ENCODE measurements around the gene IRF7.

The IRF7 gene

GRCh38 chr11:640021-640706 is 24.4 kb upstream of the IRF7 start:
- peak; percentile 45 to 61 (median 60) for DNase-seq

GRCh38 chr11:639332-639955 is 23.7 kb upstream of the IRF7 start:
- peak in 1 of 3 donors; percentile 28 for DNase-seq

- DNase-seq = no peak
Observed at GRCh38 chr11:638631-639331, 23.0 kb upstream of the IRF7 start.

- DNase-seq = no peak
Observed at GRCh38 chr11:637593-638521, 22.1 kb upstream of the IRF7 start.

- DNase-seq = no peak
Observed at GRCh38 chr11:637333-637592, 21.5 kb upstream of the IRF7 start.

- DNase-seq = peak; percentile 78 to 94 (median 80)
Observed at GRCh38 chr11:636511-637332, 21.0 kb upstream of the IRF7 start, which contains the start of gene DRD4. Gene DRD4 (plus strand): TSS chr11:637269. CDS start chr11:637305, 36 bp downstream.

GRCh38 chr11:635945-636510 is 20.3 kb upstream of the IRF7 start:
- no peak for DNase-seq

GRCh38 chr11:630871-631270 is 15.1 kb upstream of the IRF7 start:
- no peak for DNase-seq

GRCh38 chr11:629237-629583 is 13.5 kb upstream of the IRF7 start:
- DNase-seq = no peak

GRCh38 chr11:628056-628455 is 12.3 kb upstream of the IRF7 start:
- DNase-seq = no peak

- no peak for DNase-seq
Observed at GRCh38 chr11:627308-627576, 11.5 kb upstream of the IRF7 start.

GRCh38 chr11:626475-627307 is 10.9 kb upstream of the IRF7 start, which contains the start of gene SCT:
Gene SCT (minus strand): TSS chr11:627181. CDS start chr11:627143, 38 bp downstream.
- no peak for DNase-seq

GRCh38 chr11:625636-626268 is 10.0 kb upstream of the IRF7 start:
- no peak for DNase-seq

GRCh38 chr11:624705-625635 is 9.2 kb upstream of the IRF7 start, which contains the start of gene CDHR5:
Gene CDHR5 (minus strand): TSS chr11:624955. CDS start chr11:624902, 53 bp downstream.
- no peak for DNase-seq

GRCh38 chr11:623999-624704 is 8.4 kb upstream of the IRF7 start:
- DNase-seq = no peak

- no peak for DNase-seq
Observed at GRCh38 chr11:623349-623869, 7.7 kb upstream of the IRF7 start.

- DNase-seq = no peak
Observed at GRCh38 chr11:621838-622237, 6.1 kb upstream of the IRF7 start.

Data from suppressor macrophage treated with lipopolysaccharide for 1 hour (primary cell).